Mesodermal cell (in vitro differentiated cells): ENCODE measurements around the gene ACBD3.
"Not testable (repeated sequence)": the region's sequence is repeated elsewhere in the genome, so short reads cannot be mapped to it uniquely, and the experiment has no call there.

ENCODE experiments used
- H3K27ac ChIP-seq: 2 replicates; pipeline ENCODE4 v1.7.0; 2013; ENCODE audit warnings: mild to moderate bottlenecking, low read depth, low read length, moderate library complexity; ENCODE audit not compliant: severe bottlenecking
- H3K36me3 ChIP-seq: 2 replicates; pipeline ENCODE4 v1.7.1; 2013; ENCODE audit warnings: mild to moderate bottlenecking, low read length, moderate library complexity; ENCODE audit not compliant: control insufficient read depth, insufficient read depth
- H3K4me1 ChIP-seq: one replicate; pipeline ENCODE4 v1.7.1; 2013; ENCODE audit warnings: mild to moderate bottlenecking, low read length; ENCODE audit not compliant: insufficient read depth, control insufficient read depth, poor library complexity, severe bottlenecking
- H3K4me3 ChIP-seq: 2 replicates; pipeline ENCODE4 v1.7.0; 2013; ENCODE audit warnings: low read length, control low read depth, mild to moderate bottlenecking; ENCODE audit not compliant: insufficient read depth, poor library complexity, severe bottlenecking; ENCODE audit errors: extremely low read depth
- H3K9me3 ChIP-seq: 2 replicates; pipeline ENCODE4 v1.7.1; 2013; ENCODE audit warnings: mild to moderate bottlenecking, low read length, moderate library complexity; ENCODE audit not compliant: control insufficient read depth
- WGBS, 2 experiments: methylation state at CpG; one replicate each; pipeline ENCODE4 v1.1.5; 2013; ENCODE audit warnings: missing lambda C conversion rate in 2 of 2; ENCODE audit not compliant: insufficient coverage in 2 of 2; 5-methylcytosine and 5-hydroxymethylcytosine counted together

ACBD3 gene

DNA sequence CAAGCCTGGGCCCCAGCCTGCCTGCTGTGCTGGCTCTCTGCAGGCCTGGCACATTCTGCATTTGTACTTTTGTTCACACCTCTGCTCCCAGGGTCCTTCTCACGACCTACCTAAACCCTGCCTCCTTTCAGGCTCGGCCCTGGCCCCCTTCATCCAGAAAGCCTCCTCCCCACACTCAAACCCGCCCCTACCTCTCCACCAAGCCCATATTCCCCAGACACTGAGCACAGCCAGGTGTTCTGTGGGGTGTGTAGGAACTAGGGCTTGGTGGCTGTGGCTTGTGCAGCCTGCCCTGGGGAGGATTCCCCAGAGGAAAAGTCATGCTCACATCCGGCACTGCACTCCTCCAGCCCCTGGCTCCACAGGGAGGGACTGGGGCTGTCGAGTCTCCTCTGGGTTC lies 28.7 kb upstream of the ACBD3 start:
- no peak overlapping the region for H3K27ac ChIP-seq
- no peak overlapping the region for H3K4me3 ChIP-seq
- 31 to 46% methylated on average over 2 to 4 of the region's 5 CpGs for WGBS, 2 experiments
- H3K9me3 ChIP-seq = no peaks in the 10 kb centered on the region
- no peaks in the 10 kb centered on the region for H3K36me3 ChIP-seq
- peaks cover 16% of the 10 kb centered on the region for H3K4me1 ChIP-seq

DNA sequence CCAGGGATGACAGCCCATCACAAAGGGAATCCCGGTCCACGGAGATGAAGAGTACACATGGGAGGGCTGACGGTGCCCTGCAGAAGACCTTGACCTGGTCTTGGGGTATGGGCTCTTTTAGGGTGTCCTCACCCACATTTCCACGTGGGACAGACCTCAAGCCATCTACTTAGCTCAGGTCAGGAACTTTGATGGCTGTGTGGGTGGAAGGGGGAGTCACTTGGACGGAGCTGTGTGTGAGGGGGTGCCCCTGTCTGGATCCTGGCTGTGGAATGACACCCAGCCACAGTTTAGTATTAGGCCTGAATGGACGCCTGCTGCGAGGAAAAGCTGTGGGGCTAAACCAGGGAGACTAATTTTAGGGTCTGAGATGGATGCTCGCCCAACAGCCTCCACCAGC lies 26.0 kb upstream of the ACBD3 start:
- no peaks in the 10 kb centered on the region for H3K36me3 ChIP-seq
- H3K4me3 ChIP-seq = no peak overlapping the region
- H3K9me3 ChIP-seq = no peaks in the 10 kb centered on the region
- no peak overlapping the region for H3K27ac ChIP-seq
- H3K4me1 ChIP-seq = peaks cover 14% of the 10 kb centered on the region
- 88 to 93% methylated on average over 7 to 8 of the region's 8 CpGs for WGBS, 2 experiments

DNA sequence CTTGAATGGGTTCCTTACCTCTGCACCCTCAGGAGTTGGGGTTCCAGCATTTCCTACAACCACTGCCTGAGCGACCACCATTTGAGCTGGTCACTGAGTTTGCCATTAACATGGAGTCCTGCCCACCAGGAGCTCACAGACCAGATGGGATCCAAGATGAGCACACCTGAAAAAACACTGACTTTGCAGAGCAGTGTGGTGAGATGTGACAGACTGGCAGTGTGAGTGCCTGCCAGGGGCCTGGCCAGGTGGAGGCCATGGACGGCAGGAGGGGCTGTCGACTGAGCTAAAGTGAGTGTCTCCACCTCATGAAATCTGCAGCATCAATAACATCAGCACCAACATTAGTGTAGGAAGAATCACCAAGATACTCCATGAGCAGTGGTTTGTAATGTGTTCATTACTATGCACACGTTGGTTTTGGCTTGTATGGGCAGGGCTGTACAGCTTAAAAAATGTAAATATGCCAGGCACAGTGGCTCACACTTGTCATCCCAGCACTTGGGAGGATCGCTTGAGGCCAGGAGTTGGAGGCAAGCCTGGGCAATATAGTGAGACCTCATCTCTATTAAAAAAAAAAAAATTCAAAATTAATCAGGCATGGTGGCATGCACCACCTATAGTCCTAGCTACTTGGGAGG lies 24.8 kb upstream of the ACBD3 start:
- 70 to 83% methylated on average over 3 of the region's 5 CpGs for WGBS, 2 experiments
- H3K27ac ChIP-seq = no peak overlapping the region

DNA sequence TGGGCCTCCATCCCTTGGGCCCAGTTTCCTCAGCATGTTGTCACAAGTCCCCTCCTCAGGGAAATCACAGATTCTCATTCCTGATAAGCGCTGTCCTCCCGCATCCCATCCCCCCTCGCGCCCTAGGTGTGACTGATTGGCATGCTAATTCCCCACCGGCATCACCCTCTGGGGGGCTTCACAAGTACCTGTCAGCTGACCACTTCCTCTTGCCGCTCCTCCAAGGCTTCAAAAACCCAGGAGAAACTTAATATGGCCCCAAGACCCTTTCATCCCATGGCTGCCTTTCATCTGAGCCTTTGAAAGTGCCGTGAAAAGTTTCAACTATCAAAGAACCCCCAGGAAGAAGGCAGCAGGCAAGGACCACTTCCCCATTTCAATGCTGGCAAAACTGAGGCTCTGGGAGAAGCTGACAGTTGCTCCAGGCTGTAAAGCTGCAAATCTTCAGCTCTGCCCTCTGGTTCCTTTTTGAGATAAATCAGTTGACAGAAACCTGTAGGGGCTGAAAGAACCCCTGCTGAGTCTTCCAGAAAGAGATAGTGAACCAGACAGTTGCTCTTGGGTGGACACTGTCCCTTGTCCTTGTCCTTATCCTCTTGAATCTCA lies 24.1 kb upstream of the ACBD3 start:
- no peak overlapping the region for H3K27ac ChIP-seq
- WGBS, 2 experiments = 15 to 19% methylated on average over 7 of the region's 7 CpGs
- no peaks in the 10 kb centered on the region for H3K36me3 ChIP-seq
- H3K4me1 ChIP-seq = peaks cover 3% of the 10 kb centered on the region
- H3K4me3 ChIP-seq = no peak overlapping the region
- no peaks in the 10 kb centered on the region for H3K9me3 ChIP-seq

More for the DNA sequence above, 24.8 kb upstream of the ACBD3 start:
- H3K9me3 ChIP-seq = no peaks in the 10 kb centered on the region
- H3K4me1 ChIP-seq = peaks cover 8% of the 10 kb centered on the region
- H3K4me3 ChIP-seq = no peak overlapping the region
- no peaks in the 10 kb centered on the region for H3K36me3 ChIP-seq

DNA sequence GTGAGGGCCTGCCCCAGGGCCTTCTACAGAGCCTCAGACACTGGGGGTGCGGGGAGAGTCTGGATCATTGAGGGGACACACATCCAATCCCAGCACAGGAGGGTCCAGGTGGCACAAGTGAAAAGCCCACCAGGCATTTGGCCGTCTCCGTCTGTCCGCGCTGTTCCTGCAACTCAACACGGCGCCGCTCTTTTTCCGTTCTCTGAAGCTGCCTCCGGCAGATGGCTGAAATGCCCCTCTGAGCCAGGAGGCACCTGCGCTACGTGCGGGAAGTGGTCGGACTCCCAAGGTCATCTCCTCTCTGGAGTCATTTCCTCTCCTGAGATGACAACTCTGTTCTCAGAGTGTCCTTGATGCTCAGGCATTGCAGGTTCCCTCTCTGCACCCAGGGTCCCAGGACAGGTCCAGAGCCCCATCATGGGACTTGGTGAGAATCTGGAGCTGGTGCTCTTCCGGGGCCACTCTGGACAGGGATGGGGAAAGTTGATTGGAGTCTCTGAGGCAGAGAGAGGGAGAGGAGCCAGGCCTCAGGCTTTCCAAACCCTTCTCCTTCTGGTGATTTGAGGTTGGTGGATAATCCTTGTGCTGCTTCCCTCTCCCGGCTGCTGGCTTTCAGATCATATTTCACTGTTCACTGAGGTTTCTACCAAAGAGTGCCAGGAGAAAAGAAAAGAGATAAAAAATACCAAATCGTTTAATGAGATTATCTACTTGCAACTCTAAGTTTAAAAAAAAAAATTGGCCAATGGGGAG lies 22.9 kb upstream of the ACBD3 start:
- H3K4me3 ChIP-seq = no peak overlapping the region
- H3K36me3 ChIP-seq = no peaks in the 10 kb centered on the region
- no peaks in the 10 kb centered on the region for H3K4me1 ChIP-seq
- H3K27ac ChIP-seq = no peak overlapping the region
- no peaks in the 10 kb centered on the region for H3K9me3 ChIP-seq
- 94 to 98% methylated on average over 14 to 15 of the region's 17 CpGs for WGBS, 2 experiments

DNA sequence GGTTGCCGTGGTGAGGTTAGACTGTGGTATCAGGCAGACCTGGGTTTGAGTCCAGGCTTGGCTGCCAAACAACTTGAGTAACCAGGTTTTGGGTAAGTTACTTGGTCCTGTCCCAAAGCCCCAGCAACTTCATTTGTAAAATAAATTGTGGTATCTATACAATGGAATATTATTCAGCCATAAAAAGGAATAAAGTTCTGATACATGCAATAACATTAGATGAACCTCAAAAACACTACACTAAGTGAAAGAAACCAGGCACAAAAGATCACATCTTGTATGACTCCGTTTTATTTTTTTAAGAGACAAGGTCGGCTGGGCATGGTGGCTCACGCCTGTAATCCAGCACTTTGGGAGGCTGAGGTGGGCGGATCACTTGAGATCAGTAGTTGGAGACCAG lies 20.5 kb upstream of the ACBD3 start:
- Histone ChIP-seq H3K4me1 (no peaks in the 10 kb centered on the region), H3K36me3 (no peaks in the 10 kb centered on the region), H3K4me3 (no peak overlapping the region), H3K27ac (no peak overlapping the region), H3K9me3 (no peaks in the 10 kb centered on the region)
- 80 to 100% methylated on average over 3 to 5 of the region's 5 CpGs for WGBS, 2 experiments

DNA sequence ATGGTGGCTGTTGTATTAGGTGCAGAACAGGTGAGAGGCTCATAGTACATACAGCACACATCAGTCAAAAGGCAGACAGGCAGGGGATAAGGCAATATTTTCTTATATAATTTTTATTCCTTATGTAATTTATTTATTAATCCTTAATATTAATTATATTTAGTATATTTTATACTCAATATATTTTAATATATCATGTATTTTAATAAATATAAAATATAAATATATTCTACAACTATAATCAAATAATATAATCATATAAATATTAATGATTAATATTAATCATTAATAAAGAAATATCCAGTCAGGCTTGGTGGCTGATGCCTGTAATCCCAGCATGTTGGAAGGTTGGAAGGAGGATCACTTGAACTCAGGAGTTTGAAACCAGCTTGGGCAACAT lies 17.7 kb upstream of the ACBD3 start:
- H3K9me3 ChIP-seq = no peaks in the 10 kb centered on the region
- no peak overlapping the region for H3K27ac ChIP-seq
- H3K4me1 ChIP-seq = no peaks in the 10 kb centered on the region
- no peaks in the 10 kb centered on the region for H3K36me3 ChIP-seq
- no peak overlapping the region for H3K4me3 ChIP-seq

DNA sequence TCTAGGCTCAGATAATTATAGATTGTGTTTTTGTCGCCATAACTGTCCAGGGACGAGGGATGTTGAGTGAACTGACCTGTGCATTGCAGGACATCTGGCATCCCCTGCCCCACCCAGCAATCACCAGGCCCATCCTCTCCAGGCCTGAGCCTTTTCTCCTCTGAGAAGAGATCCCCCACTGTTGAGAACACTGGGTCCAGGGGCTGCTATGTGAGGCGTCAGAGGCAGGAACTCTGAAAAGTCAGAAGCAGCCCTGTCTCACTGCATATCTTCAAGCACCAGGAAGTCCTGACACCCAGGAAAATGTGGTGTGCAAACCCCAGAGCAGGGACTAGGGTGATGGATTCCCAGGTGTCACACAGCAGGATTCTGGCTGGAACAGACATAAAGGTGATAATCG lies 17.1 kb upstream of the ACBD3 start:
- no peak overlapping the region for H3K27ac ChIP-seq
- no peaks in the 10 kb centered on the region for H3K4me1 ChIP-seq
- no peaks in the 10 kb centered on the region for H3K36me3 ChIP-seq
- H3K9me3 ChIP-seq = no peaks in the 10 kb centered on the region
- WGBS, 2 experiments = 14 to 25% methylated on average over 1 of the region's 4 CpGs
- H3K4me3 ChIP-seq = no peak overlapping the region

DNA sequence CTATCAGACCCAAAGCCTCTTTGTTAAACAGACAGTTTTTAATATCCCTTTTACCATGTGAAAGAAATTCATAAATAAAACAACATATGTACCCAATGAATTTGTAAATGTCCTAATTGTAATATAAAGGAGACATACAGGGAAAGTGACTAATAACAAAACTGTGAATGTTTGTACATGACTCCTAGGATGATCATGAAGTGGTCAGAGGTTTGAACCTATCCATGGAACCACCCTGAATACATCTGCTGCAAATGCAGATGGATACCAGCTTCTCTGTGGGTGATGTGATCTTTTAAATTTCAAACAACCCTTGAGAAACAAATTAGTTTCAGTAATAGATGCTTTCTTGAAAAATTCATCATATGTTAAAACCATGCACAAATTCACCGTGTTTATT lies 16.7 kb upstream of the ACBD3 start:
- no peak overlapping the region for H3K4me3 ChIP-seq
- H3K4me1 ChIP-seq = no peaks in the 10 kb centered on the region
- H3K9me3 ChIP-seq = no peaks in the 10 kb centered on the region
- no peaks in the 10 kb centered on the region for H3K36me3 ChIP-seq
- H3K27ac ChIP-seq = no peak overlapping the region
- WGBS, 2 experiments = no CpG with 5 or more reads among the region's 1 CpG

DNA sequence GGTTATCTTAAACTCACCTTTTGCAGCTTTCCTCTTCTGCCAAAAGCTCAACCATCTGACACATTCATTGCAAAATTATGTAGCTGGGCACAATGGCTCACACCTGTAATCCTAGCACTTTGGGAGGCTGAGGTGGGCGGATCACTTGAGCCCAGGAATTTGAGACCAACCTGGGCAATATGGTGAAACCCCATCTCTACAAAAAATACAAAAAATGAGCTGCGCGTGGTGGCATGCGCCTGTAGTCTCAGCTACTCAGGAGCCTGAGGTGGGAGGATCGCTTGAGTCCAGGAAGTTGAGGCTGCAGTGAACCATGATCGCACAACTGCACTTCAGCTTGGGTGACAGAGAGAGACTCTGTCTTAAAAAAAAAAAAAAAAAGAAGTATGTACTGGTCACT lies 16.1 kb upstream of the ACBD3 start:
- 90 to 91% methylated on average over 4 to 6 of the region's 6 CpGs for WGBS, 2 experiments

DNA sequence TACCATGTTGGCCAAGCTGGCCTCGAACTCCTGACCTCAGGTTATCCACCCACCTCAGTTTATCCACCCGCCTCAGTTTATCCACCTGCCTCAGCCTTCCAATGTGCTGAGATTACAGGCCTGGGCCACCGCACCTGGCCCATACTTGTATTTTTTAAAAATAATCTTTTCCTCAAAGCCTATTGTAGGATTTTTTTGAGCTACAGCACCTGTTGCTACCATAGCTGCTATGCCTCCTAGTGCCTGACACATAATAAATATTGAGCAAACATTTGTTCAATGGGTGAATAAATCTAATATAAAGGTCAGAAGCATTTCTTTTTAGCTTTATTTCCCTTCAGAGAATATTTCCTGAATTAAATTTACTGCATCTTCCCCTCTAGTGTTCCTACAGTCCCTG lies 15.7 kb upstream of the ACBD3 start:
- H3K4me3 ChIP-seq = no peak overlapping the region
- no peaks in the 10 kb centered on the region for H3K4me1 ChIP-seq
- no peaks in the 10 kb centered on the region for H3K9me3 ChIP-seq
- H3K36me3 ChIP-seq = no peaks in the 10 kb centered on the region
- no peak overlapping the region for H3K27ac ChIP-seq
- 87 to 100% methylated on average over 2 of the region's 3 CpGs for WGBS, 2 experiments

More for the DNA sequence above, 16.1 kb upstream of the ACBD3 start:
- not testable (repeated sequence) for H3K9me3 ChIP-seq, H3K4me1 ChIP-seq, H3K36me3 ChIP-seq, H3K4me3 ChIP-seq, H3K27ac ChIP-seq
